GM12865 (cell line): ENCODE results near the gene TIGD6.

Experiments used
- DNase-seq: peaks from one replicate; pipeline ENCODE4 v3.0.0; 2010; ENCODE audit warnings: low read depth
- H3K4me3 ChIP-seq: 2 replicates; pipeline ENCODE4 v1.5.1; 2011; ENCODE audit warnings: mild to moderate bottlenecking, low read depth, low read length, control low read depth
- CTCF ChIP-seq: IDR thresholded peaks from 2 replicates; pipeline ENCODE4 v1.5.1; 2011; ENCODE audit warnings: low read length, control low read depth, low read depth, inconsistent platforms; ENCODE audit not compliant: insufficient read depth; ENCODE audit errors: missing control alignments

The TIGD6 gene

GRCh38 chr5:149962601-149963300 lies 37.7 kb downstream of the TIGD6 start:
- H3K4me3 ChIP-seq = no peak overlapping the region
- TF ChIP-seq CTCF = no peak
- DNase-seq = no peak

- H3K4me3 ChIP-seq = no peak overlapping the region
- peak; percentile 13 for DNase-seq
- peak; percentile 23 for TF ChIP-seq CTCF
Observed at GRCh38 chr5:149961957-149962409, 38.5 kb downstream of the TIGD6 start.

GRCh38 chr5:149961186-149961685 lies 39.2 kb downstream of the TIGD6 start:
- DNase-seq = no peak
- TF ChIP-seq CTCF = no peak
- H3K4me3 ChIP-seq = peak overlapping the region; percentile 73

GRCh38 chr5:149960272-149961185 lies 39.9 kb downstream of the TIGD6 start, which contains the start of gene SLC26A2:
Gene SLC26A2 (plus strand): TSS chr5:149960758. CDS start chr5:149977653, 16,895 bp downstream.
- peak within 1 kb of the TSS; percentile 81 for H3K4me3 ChIP-seq
- DNase-seq = peak; percentile 98
- no peak for TF ChIP-seq CTCF

GRCh38 chr5:149959406-149960236 lies 40.8 kb downstream of the TIGD6 start:
- peak; percentile 69 for TF ChIP-seq CTCF
- DNase-seq = peak; percentile 70
- H3K4me3 ChIP-seq = peak overlapping the region; percentile 81

GRCh38 chr5:149957855-149958254 lies 42.6 kb downstream of the TIGD6 start:
- TF ChIP-seq CTCF = no peak
- no peak overlapping the region for H3K4me3 ChIP-seq
- DNase-seq = no peak
